HG02973 (cell line): ENCODE data around the gene TMEM86A.
"Not testable (repeated sequence)": the region's sequence is repeated elsewhere in the genome, so short reads cannot be mapped to it uniquely, and the experiment has no call there.

Source experiments
- ATAC-seq: cut with Tn5 transposase; IDR thresholded peaks from one replicate; pipeline ENCODE4 v1.9.1; 2021; ENCODE audit warnings: moderate library complexity; ENCODE audit not compliant: unreplicated experiment

The TMEM86A gene

GRCh38 chr11:18698341-18699268, at the start of gene TMEM86A:
TMEM86A (plus strand) TSS chr11:18698779; CDS start chr11:18698887, 108 bp downstream.
- ATAC-seq, result peak; percentile 90

DNA sequence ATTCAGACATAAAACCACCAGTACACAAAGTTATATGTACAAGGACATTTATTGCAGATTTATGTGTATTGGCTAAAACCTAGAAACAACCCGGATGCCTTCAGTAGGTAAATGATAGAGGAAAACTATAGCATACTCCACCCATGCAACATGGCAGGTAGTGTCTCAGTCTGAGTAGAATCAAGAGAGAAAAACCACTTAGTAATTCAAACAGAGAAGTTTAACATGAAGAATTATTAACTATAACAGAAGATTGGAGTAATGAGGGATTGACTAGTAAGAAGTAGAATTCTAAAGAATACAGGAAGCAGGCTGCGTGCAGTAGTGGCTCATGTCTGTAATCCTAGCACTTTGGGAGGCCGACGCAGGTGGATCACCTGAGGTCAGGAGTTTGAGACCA, 48.2 kb upstream of the TMEM86A start:
- ATAC-seq, result no peak

GRCh38 chr11:18650859-18651557, 47.6 kb upstream of the TMEM86A start:
- ATAC-seq, result peak; percentile 50

DNA sequence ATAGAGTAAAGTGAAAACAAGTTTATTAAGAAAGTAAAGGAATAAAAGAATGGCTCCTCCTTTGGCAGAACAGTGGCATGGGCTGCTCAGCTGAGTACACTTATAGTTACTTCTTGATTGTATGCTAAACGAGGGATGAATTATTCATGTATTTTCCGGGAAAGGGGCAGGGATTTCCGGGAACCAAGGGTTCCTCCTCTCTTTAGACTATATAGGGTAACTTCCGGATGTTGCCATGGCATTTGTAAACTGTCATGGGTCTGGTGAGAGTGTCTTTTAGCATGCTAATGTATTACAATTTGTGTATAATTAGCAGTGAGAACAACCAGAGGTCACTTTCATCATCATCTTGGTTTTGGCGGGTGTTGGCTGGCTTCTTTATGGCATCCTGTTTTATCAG, 40.9 kb upstream of the TMEM86A start:
- no peak for ATAC-seq

DNA sequence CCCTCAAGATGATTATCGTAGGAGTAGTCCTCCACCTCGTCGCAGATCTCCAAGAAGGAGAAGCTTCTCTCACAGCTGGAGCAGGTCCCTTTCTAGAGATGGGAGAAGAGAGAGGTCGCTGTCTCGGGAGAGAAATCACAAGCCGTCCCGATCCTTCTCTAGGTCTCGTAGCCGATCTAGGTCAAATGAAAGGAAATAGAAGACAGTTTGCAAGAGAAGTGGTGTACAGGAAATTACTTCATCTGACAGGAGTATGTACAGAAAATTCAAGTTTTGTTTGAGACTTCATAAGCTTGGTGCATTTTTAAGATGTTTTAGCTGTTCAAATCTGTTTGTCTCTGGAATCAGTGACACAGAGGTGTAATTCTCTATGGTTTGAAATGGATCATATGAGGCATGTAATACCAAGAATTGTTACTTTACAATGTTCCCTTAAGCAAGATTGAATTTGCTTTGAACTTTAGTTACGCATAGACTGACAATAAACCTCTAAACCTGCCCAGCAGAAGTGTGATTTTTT, 33.2 kb upstream of the TMEM86A start:
- not testable (repeated sequence) for ATAC-seq

DNA sequence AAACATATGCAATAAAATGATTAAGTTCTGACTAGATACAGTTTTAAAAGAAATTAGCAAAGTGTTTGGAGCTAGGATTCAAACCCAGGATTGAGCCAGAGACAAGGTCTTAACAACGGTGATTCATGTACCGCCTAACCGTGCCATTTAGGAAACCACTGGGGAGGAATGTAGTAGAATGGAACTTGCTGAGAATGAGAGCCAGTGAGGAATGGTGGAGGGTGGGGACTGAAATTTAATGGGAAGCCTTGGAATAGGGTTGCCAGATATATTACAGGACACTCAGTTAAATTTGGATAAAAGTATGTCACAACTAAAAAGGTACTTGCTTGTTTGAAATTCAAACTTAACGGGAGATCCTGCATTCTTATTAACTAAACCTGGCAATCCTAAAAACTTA, 30.4 kb upstream of the TMEM86A start:
- no peak for ATAC-seq

DNA sequence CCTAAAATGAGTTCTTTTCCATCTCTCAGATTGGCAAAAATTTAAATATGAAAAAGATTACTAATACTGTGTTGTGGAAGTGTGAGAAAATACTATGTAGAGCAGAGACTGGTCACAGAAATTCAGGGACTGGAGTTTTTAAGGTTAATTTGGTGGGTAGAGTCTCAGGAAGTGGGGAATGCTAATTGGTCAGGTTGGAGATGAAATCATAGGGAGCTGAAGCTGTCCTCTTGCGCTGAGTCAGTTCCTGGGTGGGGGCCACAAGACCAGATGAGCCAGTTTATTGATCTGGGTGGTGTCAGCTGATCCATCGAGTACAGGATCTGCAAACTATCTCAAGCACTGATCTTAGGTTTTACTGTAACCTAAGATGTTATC, 29.4 kb upstream of the TMEM86A start:
- no peak for ATAC-seq

- no peak for ATAC-seq
Measured at GRCh38 chr11:18669711-18670110, 28.9 kb upstream of the TMEM86A start.

GRCh38 chr11:18671246-18671645, 27.3 kb upstream of the TMEM86A start:
- ATAC-seq, result no peak

DNA sequence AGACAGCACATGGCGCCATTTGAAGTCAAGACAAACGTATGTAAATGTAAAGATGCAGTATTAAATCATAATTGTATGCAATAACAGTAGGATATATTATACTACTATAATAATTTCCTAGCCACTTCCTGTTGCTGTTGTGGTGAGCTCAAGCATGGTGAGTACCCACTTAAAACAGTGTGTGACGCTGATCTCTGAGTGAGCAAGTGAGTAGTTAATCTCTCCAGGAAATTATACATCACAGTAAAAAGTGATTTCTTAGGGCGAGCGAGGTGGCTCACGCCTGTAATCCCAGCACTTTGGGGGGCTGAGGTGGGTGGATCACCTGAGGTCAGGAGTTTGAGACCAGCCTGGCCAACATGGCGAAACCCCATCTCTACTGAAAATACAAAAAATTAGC, 26.4 kb upstream of the TMEM86A start:
- ATAC-seq, result not testable (repeated sequence)

DNA sequence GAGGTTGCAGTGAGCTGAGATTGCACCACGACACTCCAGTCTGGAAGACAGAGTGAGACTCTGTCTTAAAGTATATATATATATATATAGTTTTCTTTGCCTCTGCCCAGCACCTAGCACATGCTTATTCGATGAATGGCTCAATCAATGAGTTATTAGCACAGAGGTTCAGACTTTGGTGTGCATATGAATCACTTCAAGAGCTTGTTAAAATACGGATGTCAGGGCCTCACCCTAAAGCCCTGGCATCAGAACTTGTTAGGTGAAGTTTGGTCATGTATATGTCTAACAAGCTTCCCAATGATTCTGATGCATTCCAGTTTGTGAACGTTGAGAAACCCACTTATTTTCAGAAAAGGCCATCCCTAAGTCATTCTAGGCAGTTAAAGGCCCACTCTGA, 21.8 kb upstream of the TMEM86A start:
- no peak for ATAC-seq

GRCh38 chr11:18677560-18677959, 21.0 kb upstream of the TMEM86A start:
- no peak for ATAC-seq

GRCh38 chr11:18681949-18682348, 16.6 kb upstream of the TMEM86A start:
- ATAC-seq, result not testable (repeated sequence)

DNA sequence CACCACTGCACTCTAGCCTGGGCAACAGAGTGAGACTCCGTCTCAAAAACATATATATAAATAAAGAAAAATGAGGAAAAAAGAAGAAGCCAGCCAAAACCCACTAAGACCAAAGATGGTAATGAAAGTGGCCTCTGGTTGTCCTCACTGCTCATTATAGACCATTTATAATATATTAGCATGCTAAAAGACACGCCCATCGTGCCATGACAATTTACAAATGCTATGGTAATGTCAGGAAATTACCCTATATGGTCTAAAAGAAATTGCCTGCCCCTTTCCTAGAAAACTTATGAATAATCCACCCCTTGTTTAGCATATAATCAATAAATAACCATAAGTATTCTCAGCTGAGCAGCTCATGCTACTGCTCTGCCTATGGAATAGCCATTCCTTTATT, 16.1 kb upstream of the TMEM86A start:
- ATAC-seq, result no peak

DNA sequence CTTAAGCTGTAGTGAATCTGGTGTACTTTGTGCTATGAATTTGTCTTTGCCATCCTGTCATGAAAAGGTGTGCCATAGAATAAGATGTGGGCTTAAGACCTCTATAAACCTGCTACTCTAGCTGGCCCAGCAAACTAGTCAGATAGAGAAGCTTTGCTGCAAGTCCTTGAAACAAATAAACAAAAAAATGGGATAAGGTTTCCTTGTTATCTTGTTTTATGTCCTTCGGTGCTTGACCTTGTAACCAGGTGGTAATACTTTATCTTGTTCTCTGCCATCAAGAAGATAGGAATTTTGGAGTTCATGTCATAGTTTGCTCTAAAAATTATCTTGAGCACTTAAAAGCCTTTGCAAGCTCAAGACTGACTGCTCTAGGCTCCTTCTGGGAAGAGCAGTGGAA, 14.3 kb upstream of the TMEM86A start:
- ATAC-seq, result no peak

GRCh38 chr11:18691467-18692140, 7.0 kb upstream of the TMEM86A start:
- not testable (repeated sequence) for ATAC-seq

DNA sequence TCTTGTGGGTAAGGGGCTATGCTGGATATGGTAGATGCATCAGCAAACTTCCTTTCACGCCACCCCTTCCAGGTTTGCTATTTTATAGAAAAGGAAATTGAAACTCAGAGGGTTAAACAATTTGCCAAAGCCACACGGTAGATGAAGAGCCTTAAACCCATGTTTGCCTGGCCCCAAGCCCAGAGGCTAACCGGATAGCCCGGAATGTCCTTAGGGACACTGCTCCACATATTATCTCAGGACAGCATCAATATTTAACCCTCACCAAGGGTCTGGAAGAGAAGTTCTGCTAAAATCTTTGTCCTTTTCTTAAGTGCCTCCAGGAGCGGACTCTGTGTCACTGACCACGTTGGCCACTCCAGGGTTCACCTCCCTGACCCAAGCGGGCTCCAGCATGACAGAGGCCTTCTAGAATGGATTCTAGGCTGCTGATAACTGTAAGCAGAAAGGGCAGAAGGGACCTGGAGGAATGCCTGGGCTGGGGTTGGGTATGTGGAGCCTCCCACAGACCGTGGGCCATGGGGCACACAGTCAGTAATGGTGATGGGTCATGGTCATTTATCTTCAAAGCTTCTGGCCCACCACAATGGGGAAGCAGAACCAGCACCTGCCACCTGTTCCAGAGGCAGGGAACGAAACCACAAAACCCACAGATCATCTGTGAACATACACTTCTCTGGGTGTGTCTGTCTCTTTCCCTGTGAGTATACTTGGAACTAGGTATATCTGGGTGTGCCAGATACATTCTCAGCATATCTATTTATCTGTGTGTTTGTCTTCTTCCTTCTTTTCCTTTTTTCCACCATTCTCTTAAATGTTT, 5.4 kb upstream of the TMEM86A start:
- ATAC-seq, result no peak

DNA sequence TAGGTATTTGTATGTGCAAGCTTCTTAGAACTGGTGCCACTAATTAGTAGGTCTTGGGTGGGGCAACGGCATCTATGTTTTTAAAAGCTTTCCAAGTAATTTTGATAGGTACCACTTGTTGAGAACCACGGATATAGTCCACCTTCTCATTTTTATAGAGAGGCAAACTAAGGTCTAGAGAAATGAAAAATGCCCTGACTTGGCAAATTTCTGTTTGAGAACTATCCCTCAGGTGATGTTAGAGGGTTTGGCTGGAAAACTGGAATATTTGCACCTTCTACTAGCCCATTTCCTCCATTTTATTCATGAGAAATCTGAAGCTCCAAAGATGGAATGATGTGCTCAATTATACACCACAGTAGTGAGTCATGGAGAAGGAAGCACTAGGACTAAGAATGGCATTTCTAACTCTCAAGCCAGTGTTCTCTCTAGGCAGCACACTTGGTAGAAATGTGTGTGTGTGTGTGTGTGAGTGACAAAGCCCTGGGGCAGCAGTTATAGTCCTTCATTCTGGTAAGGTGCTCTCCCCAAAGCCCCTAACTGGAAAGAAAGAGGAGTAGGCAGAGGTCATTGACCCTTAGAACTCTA, 1.8 kb upstream of the TMEM86A start:
- no peak for ATAC-seq

GRCh38 chr11:18697576-18697975, 1.0 kb upstream of the TMEM86A start:
- ATAC-seq, result no peak

GRCh38 chr11:18699269-18699596, 654 bp downstream of the TMEM86A start:
- no peak for ATAC-seq
